Activated T-helper 2 cell treated with anti-CD3 and anti-CD28 coated beads, Interferon-gamma antibody, Interleukin-2, Interleukin-4, amounts not matched to agents 10 μg/mL and 5 μg/mL and 100 μg/mL, durations not matched to agents 14 hours and 24 hours and 36 hours (primary cell): ENCODE results near the gene CIROP. TPM values are rescaled to one million over a fixed set of nuclear protein-coding genes. Genes with fewer than 3 reads are reported as not detected.

ENCODE experiments used
- DNase-seq: peaks from one replicate; pipeline ENCODE4 v3.0.0; 2021; ENCODE audit warnings: low spot score
- H3K27ac Mint-ChIP-seq: one replicate; pipeline ENCODE4 v1.8.0; 2021; ENCODE audit warnings: mixed read lengths
- H3K27me3 Mint-ChIP-seq: one replicate; pipeline ENCODE4 v1.8.0; 2021; ENCODE audit warnings: low read depth, mixed read lengths
- H3K36me3 Mint-ChIP-seq: one replicate; pipeline ENCODE4 v1.8.0; 2021; ENCODE audit warnings: low read depth, mixed read lengths
- H3K4me1 Mint-ChIP-seq: one replicate; pipeline ENCODE4 v1.8.0; 2021; ENCODE audit warnings: low read depth, mixed read lengths
- H3K4me3 Mint-ChIP-seq: one replicate; pipeline ENCODE4 v1.8.0; 2021; ENCODE audit warnings: low read depth, mild to moderate bottlenecking, moderate library complexity, mixed read lengths
- H3K9me3 Mint-ChIP-seq: one replicate; pipeline ENCODE4 v1.8.0; 2021; ENCODE audit warnings: mixed read lengths
- intact Hi-C: fragments of 100-400 bp; cut with micrococcal nuclease; formaldehyde crosslinking; loops from one replicate; pipeline ENCODE4 v1.15.1; 2023
- total RNA-seq: library from RNA; stranded (reverse); gene quantifications from 2 replicates; pipeline ENCODE4 v1.2.3, GENCODE V29; 2022

Gene CIROP
- total RNA-seq: not detected in 2 replicates

- Mint-ChIP-seq H3K36me3 (no peaks in the 10 kb centered on the region), H3K9me3 (no peaks in the 10 kb centered on the region), H3K27ac (no peak within 1 kb of the TSS), H3K4me3 (no peak within 1 kb of the TSS), H3K27me3 (no peaks in the 10 kb centered on the region), H3K4me1 (no peaks in the 10 kb centered on the region)
- DNase-seq: no peak
- intact Hi-C loops: no loop called here
Observed at GRCh38 chr14:23104591-23105347, at the start of gene CIROP. Gene CIROP (minus strand): TSS chr14:23104989. CDS start chr14:23104920, 69 bp downstream.

- no peak overlapping the region for H3K4me3 Mint-ChIP-seq
- H3K4me1 Mint-ChIP-seq: peaks cover 17% of the 10 kb centered on the region
- H3K9me3 Mint-ChIP-seq: no peaks in the 10 kb centered on the region
- no peaks in the 10 kb centered on the region for H3K27me3 Mint-ChIP-seq
- no peaks in the 10 kb centered on the region for H3K36me3 Mint-ChIP-seq
- intact Hi-C loops: no loop called here
- peak overlapping the region; percentile 44 for H3K27ac Mint-ChIP-seq
- no peak for DNase-seq
Observed at GRCh38 chr14:23153851-23154796, 49.3 kb upstream of the CIROP start.

- H3K27ac Mint-ChIP-seq: no peak overlapping the region
- H3K9me3 Mint-ChIP-seq: no peaks in the 10 kb centered on the region
- intact Hi-C loops: no loop called here
- no peaks in the 10 kb centered on the region for H3K27me3 Mint-ChIP-seq
- H3K4me1 Mint-ChIP-seq: peaks cover 33% of the 10 kb centered on the region
- no peaks in the 10 kb centered on the region for H3K36me3 Mint-ChIP-seq
- H3K4me3 Mint-ChIP-seq: no peak overlapping the region
- no peak for DNase-seq
Observed at GRCh38 chr14:23151342-23151741, 46.6 kb upstream of the CIROP start.

GRCh38 chr14:23149745-23150144, 45.0 kb upstream of the CIROP start:
- no peaks in the 10 kb centered on the region for H3K36me3 Mint-ChIP-seq
- H3K27ac Mint-ChIP-seq: no peak overlapping the region
- peaks cover 35% of the 10 kb centered on the region for H3K4me1 Mint-ChIP-seq
- no peak overlapping the region for H3K4me3 Mint-ChIP-seq
- H3K9me3 Mint-ChIP-seq: no peaks in the 10 kb centered on the region
- intact Hi-C loops: no loop called here
- no peaks in the 10 kb centered on the region for H3K27me3 Mint-ChIP-seq
- DNase-seq: no peak

GRCh38 chr14:23148591-23149249, 43.9 kb upstream of the CIROP start:
- intact Hi-C loops: no loop called here
- Mint-ChIP-seq H3K27ac (peak overlapping the region; percentile 8), H3K9me3 (no peaks in the 10 kb centered on the region), H3K4me3 (no peak overlapping the region), H3K27me3 (no peaks in the 10 kb centered on the region), H3K36me3 (no peaks in the 10 kb centered on the region), H3K4me1 (peaks cover 30% of the 10 kb centered on the region)
- no peak for DNase-seq

GRCh38 chr14:23147676-23148075, 42.9 kb upstream of the CIROP start:
- no peak overlapping the region for H3K4me3 Mint-ChIP-seq
- H3K27me3 Mint-ChIP-seq: no peaks in the 10 kb centered on the region
- no peak for DNase-seq
- H3K9me3 Mint-ChIP-seq: no peaks in the 10 kb centered on the region
- no peak overlapping the region for H3K27ac Mint-ChIP-seq
- H3K4me1 Mint-ChIP-seq: peaks cover 29% of the 10 kb centered on the region
- intact Hi-C loops: no loop called here
- H3K36me3 Mint-ChIP-seq: no peaks in the 10 kb centered on the region

- intact Hi-C loops: no loop called here
- Mint-ChIP-seq H3K36me3 (no peaks in the 10 kb centered on the region), H3K4me3 (no peak overlapping the region), H3K9me3 (no peaks in the 10 kb centered on the region), H3K27ac (peak overlapping the region; percentile 64), H3K27me3 (no peaks in the 10 kb centered on the region), H3K4me1 (peaks cover 29% of the 10 kb centered on the region)
- no peak for DNase-seq
Observed at GRCh38 chr14:23146980-23147379, 42.2 kb upstream of the CIROP start.

- H3K9me3 Mint-ChIP-seq: no peaks in the 10 kb centered on the region
- peaks cover 29% of the 10 kb centered on the region for H3K4me1 Mint-ChIP-seq
- H3K27ac Mint-ChIP-seq: peak overlapping the region; percentile 74
- H3K36me3 Mint-ChIP-seq: no peaks in the 10 kb centered on the region
- H3K4me3 Mint-ChIP-seq: no peak overlapping the region
- DNase-seq: no peak
- intact Hi-C loops: no loop called here
- H3K27me3 Mint-ChIP-seq: no peaks in the 10 kb centered on the region
Observed at GRCh38 chr14:23146351-23146910, 41.6 kb upstream of the CIROP start.

GRCh38 chr14:23145794-23146350, 41.1 kb upstream of the CIROP start:
- no peak for DNase-seq
- H3K36me3 Mint-ChIP-seq: no peaks in the 10 kb centered on the region
- H3K27ac Mint-ChIP-seq: peak overlapping the region; percentile 74
- intact Hi-C loops: no loop called here
- no peaks in the 10 kb centered on the region for H3K9me3 Mint-ChIP-seq
- no peak overlapping the region for H3K4me3 Mint-ChIP-seq
- peaks cover 29% of the 10 kb centered on the region for H3K4me1 Mint-ChIP-seq
- H3K27me3 Mint-ChIP-seq: no peaks in the 10 kb centered on the region

- Mint-ChIP-seq H3K9me3 (no peaks in the 10 kb centered on the region), H3K27me3 (no peaks in the 10 kb centered on the region), H3K36me3 (no peaks in the 10 kb centered on the region), H3K4me1 (peaks cover 23% of the 10 kb centered on the region), H3K4me3 (no peak overlapping the region), H3K27ac (no peak overlapping the region)
- DNase-seq: no peak
- intact Hi-C loops: no loop called here
Observed at GRCh38 chr14:23143911-23144310, 39.1 kb upstream of the CIROP start.

GRCh38 chr14:23142826-23143225, 38.0 kb upstream of the CIROP start:
- Mint-ChIP-seq H3K27me3 (no peaks in the 10 kb centered on the region), H3K36me3 (no peaks in the 10 kb centered on the region), H3K9me3 (no peaks in the 10 kb centered on the region), H3K27ac (no peak overlapping the region), H3K4me3 (no peak overlapping the region), H3K4me1 (peaks cover 17% of the 10 kb centered on the region)
- no peak for DNase-seq
- intact Hi-C loops: no loop called here

- H3K27ac Mint-ChIP-seq: no peak overlapping the region
- H3K4me1 Mint-ChIP-seq: peaks cover 13% of the 10 kb centered on the region
- H3K4me3 Mint-ChIP-seq: no peak overlapping the region
- DNase-seq: no peak
- no peaks in the 10 kb centered on the region for H3K27me3 Mint-ChIP-seq
- no peaks in the 10 kb centered on the region for H3K9me3 Mint-ChIP-seq
- H3K36me3 Mint-ChIP-seq: no peaks in the 10 kb centered on the region
- intact Hi-C loops: no loop called here
Observed at GRCh38 chr14:23141706-23142444, 37.1 kb upstream of the CIROP start.
